Measurements from ENCODE around the gene LOXHD1. TPM values are rescaled to one million over a fixed set of nuclear protein-coding genes. Genes with fewer than 3 reads are reported as not detected.

The LOXHD1 gene
- total and polyA plus RNA-seq, 2 of the 13 experiments (the other 11 are each of a cell fraction or from before 2014, with no cell fraction given) = not detected

GRCh38 chr18:46581648-46582047 lies 75.4 kb downstream of the LOXHD1 start:
- Histone ChIP-seq H3K4me2 (ENCODE audit: low read depth, low read length) (no peak overlapping the region), H3K9me3 (ENCODE audit: low read length) (peaks cover 16% of the 10 kb centered on the region; the same call in 1 of the 2 replicates), H3K79me2 (ENCODE audit: insufficient read depth, low read length) (no peaks in the 10 kb centered on the region), H3K27ac (ENCODE audit: extremely low read length, insufficient read depth, low read length) (no peak overlapping the region), H3K4me1 (ENCODE audit: insufficient read depth, low read length) (no peaks in the 10 kb centered on the region), H3K9ac (ENCODE audit: insufficient read depth, low read depth, low read length) (no peak overlapping the region), H2AFZ (ENCODE audit: low read length) (no peak overlapping the region), H3K4me3 (replicated peaks in 1 of 3; ENCODE audit: insufficient read depth in 1 of 3, low read depth in 2 of 3, low read length in 3 of 3) (no peak overlapping the region), H3K27me3 (ENCODE audit: control insufficient read depth in 1 of 2, insufficient read depth in 2 of 2, low read length in 2 of 2) (0 out of 5 replicates have a peak, but pooled peaks cover 1 to 6% of the 10 kb centered on the region in 2 experiments), H4K20me1 (ENCODE audit: insufficient read depth, low read length) (no peaks in the 10 kb centered on the region), H3K36me3 (replicated peaks in 1 of 2; ENCODE audit: control insufficient read depth in 1 of 2, insufficient read depth in 2 of 2, low read length in 2 of 2) (no peaks in the 10 kb centered on the region)
- FAIRE-seq (no peak), DNase-seq (ENCODE audit: low spot score) (no peak), ATAC-seq (no peak)
- intact Hi-C loops (cut with micrococcal nuclease; ENCODE audit: unreplicated experiment) = no loop called here
- no TSS peak for BruUV-seq (replicated peaks)
- in situ Hi-C loops (cut with HindIII; ENCODE audit: extremely low pct_ligation_motif_present, low pct_unique_long_range_greater_than_20kb) = no loop called here
- CTCF ChIA-PET (ENCODE audit: low intra/inter-chr PET ratio, low total read pairs) = no interaction called here
- TF ChIP-seq ZNF317 (CRISPR knock-in tag; IDR thresholded peaks at IDR 0.05) = peak; percentile 96
- TF ChIP-seq MAX (IDR thresholded peaks at IDR 0.05) = no peak
- POLR2A ChIA-PET = no interaction called here

GRCh38 chr18:46578987-46579386 lies 78.0 kb downstream of the LOXHD1 start:
- DNase-seq (ENCODE audit: low spot score) = no peak
- Histone ChIP-seq H3K9ac (ENCODE audit: insufficient read depth, low read depth, low read length) (no peak overlapping the region), H2AFZ (ENCODE audit: low read length) (no peak overlapping the region), H3K27me3 (ENCODE audit: control insufficient read depth in 1 of 2, insufficient read depth in 2 of 2, low read length in 2 of 2) (0 out of 5 replicates have a peak, but pooled peaks cover 1 to 6% of the 10 kb centered on the region in 2 experiments), H3K4me2 (ENCODE audit: low read depth, low read length) (no peak overlapping the region), H3K4me3 (replicated peaks in 1 of 3; ENCODE audit: insufficient read depth in 1 of 3, low read depth in 2 of 3, low read length in 3 of 3) (no peak overlapping the region), H4K20me1 (ENCODE audit: insufficient read depth, low read length) (no peaks in the 10 kb centered on the region), H3K9me3 (ENCODE audit: low read length) (peaks cover 16% of the 10 kb centered on the region; the same call in 1 of the 2 replicates), H3K27ac (ENCODE audit: extremely low read length, insufficient read depth, low read length) (no peak overlapping the region), H3K4me1 (ENCODE audit: insufficient read depth, low read length) (no peaks in the 10 kb centered on the region), H3K36me3 (replicated peaks in 1 of 2; ENCODE audit: control insufficient read depth in 1 of 2, insufficient read depth in 2 of 2, low read length in 2 of 2) (no peaks in the 10 kb centered on the region), H3K79me2 (ENCODE audit: insufficient read depth, low read length) (no peaks in the 10 kb centered on the region)
- in situ Hi-C loops (cut with HindIII; ENCODE audit: extremely low pct_ligation_motif_present, low pct_unique_long_range_greater_than_20kb) = no loop called here
- FAIRE-seq = no peak
- ChIA-PET POLR2A (no interaction called here), CTCF (ENCODE audit: low intra/inter-chr PET ratio, low total read pairs) (no interaction called here)
- 27% methylated on average over 2 of the region's 2 CpGs for WGBS (ENCODE audit: low lambda C conversion rate)
- ATAC-seq = no peak
- no peak for TF ChIP-seq ZNF83 (CRISPR knock-in tag; IDR thresholded peaks at IDR 0.05; ENCODE audit: borderline replicate concordance)
- no TSS peak for BruUV-seq (replicated peaks)
- intact Hi-C loops (cut with micrococcal nuclease; ENCODE audit: unreplicated experiment) = no loop called here
